ENCODE data around the gene APLP2. TPM values are rescaled to one million over a fixed set of nuclear protein-coding genes. Genes with fewer than 3 reads are reported as not detected.
A peak's percentile ranks its signal among the peaks of the same experiment; 100 is the strongest.
"Not testable (repeated sequence)": the region's sequence is repeated elsewhere in the genome, so short reads cannot be mapped to it uniquely, and the experiment has no call there.

The APLP2 gene
- total RNA-seq, 1 experiment from 2014 or later = 522 TPM

GRCh38 chr11:130163346-130164220 lies 93.9 kb downstream of the APLP2 start:
- no peak for DNase-seq (ENCODE audit: extremely low read depth, low read depth)

GRCh38 chr11:130164221-130164570 lies 94.5 kb downstream of the APLP2 start:
- DNase-seq (ENCODE audit: extremely low read depth, low read depth) = no peak

- DNase-seq (ENCODE audit: extremely low read depth, low read depth) = no peak
Observed at GRCh38 chr11:130165601-130166456, 96.1 kb downstream of the APLP2 start.

GRCh38 chr11:130166457-130166784 lies 96.7 kb downstream of the APLP2 start:
- peak; percentile 26 for DNase-seq (ENCODE audit: extremely low read depth, low read depth)

- DNase-seq (ENCODE audit: extremely low read depth, low read depth) = no peak
Observed at GRCh38 chr11:130167146-130167545, 97.5 kb downstream of the APLP2 start.

GRCh38 chr11:130168105-130168504 lies 98.4 kb downstream of the APLP2 start:
- DNase-seq (ENCODE audit: extremely low read depth, low read depth) = no peak

GRCh38 chr11:130170345-130170744 lies 100.7 kb downstream of the APLP2 start:
- DNase-seq (ENCODE audit: extremely low read depth, low read depth) = no peak

GRCh38 chr11:130171534-130171933 lies 101.8 kb downstream of the APLP2 start:
- DNase-seq (ENCODE audit: extremely low read depth, low read depth) = no peak

- DNase-seq (ENCODE audit: extremely low read depth, low read depth) = not testable (repeated sequence)
Observed at GRCh38 chr11:130172001-130172400, 102.3 kb downstream of the APLP2 start.

- DNase-seq (ENCODE audit: extremely low read depth, low read depth) = no peak
Observed at GRCh38 chr11:130174642-130175041, 104.9 kb downstream of the APLP2 start.

GRCh38 chr11:130175898-130176297 lies 106.2 kb downstream of the APLP2 start:
- no peak for DNase-seq (ENCODE audit: extremely low read depth, low read depth)

- no peak for DNase-seq (ENCODE audit: extremely low read depth, low read depth)
Observed at GRCh38 chr11:130177782-130178181, 108.1 kb downstream of the APLP2 start.

GRCh38 chr11:130178441-130179339 lies 109.0 kb downstream of the APLP2 start:
- no peak for DNase-seq (ENCODE audit: extremely low read depth, low read depth)

- no peak for DNase-seq (ENCODE audit: extremely low read depth, low read depth)
Observed at GRCh38 chr11:130179396-130180306, 110.0 kb downstream of the APLP2 start.

- no peak for DNase-seq (ENCODE audit: extremely low read depth, low read depth)
Observed at GRCh38 chr11:130180491-130180890, 110.8 kb downstream of the APLP2 start.

GRCh38 chr11:130180896-130181294 lies 111.2 kb downstream of the APLP2 start:
- DNase-seq (ENCODE audit: extremely low read depth, low read depth) = no peak

- DNase-seq (ENCODE audit: extremely low read depth, low read depth) = peak; percentile 15
Observed at GRCh38 chr11:130181295-130182272, 111.9 kb downstream of the APLP2 start.

GRCh38 chr11:130183878-130184610 lies 114.3 kb downstream of the APLP2 start:
- DNase-seq (ENCODE audit: extremely low read depth, low read depth) = no peak
